Stimulated activated CD4-positive, alpha-beta T cell treated with anti-CD3 and anti-CD28 coated beads, Interleukin-1b, Interleukin-23, amount 100 ng/mL, for 48 hours (primary cell): ENCODE data around the gene OR6C1.
"Not testable (repeated sequence)": the region's sequence is repeated elsewhere in the genome, so short reads cannot be mapped to it uniquely, and the experiment has no call there.

Source experiments
- DNase-seq: peaks from one replicate; pipeline ENCODE4 v3.0.0-alpha.2; 2020

OR6C1 gene

GRCh38 chr12:55314043-55314442, at the start of gene OR6C1:
Gene OR6C1 (plus strand): TSS chr12:55314343. CDS start chr12:55320600, 6,257 bp downstream.
- no peak for DNase-seq

- DNase-seq: no peak
Observed at GRCh38 chr12:55280991-55281390, 33.2 kb upstream of the OR6C1 start.

- no peak for DNase-seq
Observed at GRCh38 chr12:55289999-55290398, 24.1 kb upstream of the OR6C1 start.

- DNase-seq: no peak
Observed at GRCh38 chr12:55296469-55296868, 17.7 kb upstream of the OR6C1 start, which contains the start of gene OR6C6. Gene OR6C6 (minus strand): TSS chr12:55296569. CDS start chr12:55295232, 1,337 bp downstream.

- DNase-seq: no peak
Observed at GRCh38 chr12:55320201-55320600, 6.1 kb downstream of the OR6C1 start.

GRCh38 chr12:55325801-55326200, 11.7 kb downstream of the OR6C1 start:
- DNase-seq: not testable (repeated sequence)

GRCh38 chr12:55330446-55330845, 16.3 kb downstream of the OR6C1 start, which contains the start of gene OR6C3:
Gene OR6C3 (plus strand): TSS chr12:55330746. CDS start chr12:55331701, 955 bp downstream.
- DNase-seq: no peak

GRCh38 chr12:55336002-55336401, 21.9 kb downstream of the OR6C1 start:
- DNase-seq: no peak

GRCh38 chr12:55355338-55355737, 41.2 kb downstream of the OR6C1 start:
- DNase-seq: not testable (repeated sequence)

GRCh38 chr12:55362675-55363074, 48.5 kb downstream of the OR6C1 start, which contains the start of gene OR6C75:
Gene OR6C75 (plus strand): TSS chr12:55362975. CDS start chr12:55365111, 2,136 bp downstream.
- no peak for DNase-seq

GRCh38 chr12:55365086-55365485, 50.9 kb downstream of the OR6C1 start:
- no peak for DNase-seq
